Measurements from ENCODE around the gene HOXA4.

GRCh38 chr7:27103489-27104226 is 26.9 kb downstream of the HOXA4 start:
- TF ChIP-seq KDM5A (IDR thresholded peaks at IDR 0.05; ENCODE audit: low read length), result no peak
- no peak for TF ChIP-seq POLR2A (IDR thresholded peaks at IDR 0.05; ENCODE audit: control extremely low read depth in 1 of 2, low read depth in 2 of 2, low read length in 2 of 2)
- TF ChIP-seq CTCF (IDR thresholded peaks at IDR 0.05; ENCODE audit: control extremely low read depth in 1 of 3, insufficient read depth in 1 of 3, low read depth in 1 of 3, low read length in 3 of 3), result no peak
- TF ChIP-seq POLR2AphosphoS5 (IDR thresholded peaks at IDR 0.05; ENCODE audit: low read depth, low read length), result no peak
- peak; percentile 98 for TF ChIP-seq EZH2 (IDR thresholded peaks at IDR 0.05; ENCODE audit: low read depth, low read length, severe bottlenecking)
- peak; percentile 44; the same call in 1 of the 2 replicates for TF ChIP-seq CBX8 (IDR thresholded peaks at IDR 0.05; ENCODE audit: borderline replicate concordance, low read depth, low read length)
- TF ChIP-seq MAFK (IDR thresholded peaks at IDR 0.05; ENCODE audit: low read depth, low read length), result no peak
- TF ChIP-seq TCF12 (IDR thresholded peaks at IDR 0.05; ENCODE audit: low read depth, low read length), result no peak
- TF ChIP-seq EP300 (IDR thresholded peaks at IDR 0.05; ENCODE audit: borderline replicate concordance in 1 of 2, low read depth in 2 of 2, low read length in 2 of 2), result no peak
- no peak for TF ChIP-seq PHF8 (conservative IDR thresholded peaks at IDR 0.05; ENCODE audit: low read depth, low read length)
- no peak for TF ChIP-seq YY1 (IDR thresholded peaks at IDR 0.05; ENCODE audit: low read depth, low read length)
- TF ChIP-seq HDAC6 (IDR thresholded peaks at IDR 0.05; ENCODE audit: low read depth, low read length), result no peak
- TF ChIP-seq ATF3 (IDR thresholded peaks at IDR 0.05; ENCODE audit: insufficient read depth, low read depth, low read length), result no peak
- no peak for TF ChIP-seq NANOG (IDR thresholded peaks at IDR 0.05; ENCODE audit: insufficient read depth, low read depth, low read length, poor library complexity, severe bottlenecking)
